Mesenchymal stem cell (in vitro differentiated cells and primary cell): Measurements from ENCODE around the gene LRRC45.

ENCODE experiments used
- DNase-seq: peaks from one replicate; pipeline ENCODE4 v3.0.0-alpha.2; 2013
- H2AFZ ChIP-seq: one replicate; pipeline ENCODE4 v1.6.1; 2013; ENCODE audit warnings: low read depth, mild to moderate bottlenecking, control low read depth, inconsistent platforms, low read length, moderate library complexity
- H2AK5ac ChIP-seq: 2 replicates; pipeline ENCODE4 v1.6.1; 2013; ENCODE audit warnings: low read length, moderate library complexity, mild to moderate bottlenecking, inconsistent platforms; ENCODE audit not compliant: severe bottlenecking
- H2BK120ac ChIP-seq: one replicate; pipeline ENCODE4 v1.6.1; 2013; ENCODE audit warnings: low read depth, mild to moderate bottlenecking, inconsistent platforms, low read length, moderate library complexity
- H2BK12ac ChIP-seq, 2 experiments: one replicate each; pipeline ENCODE4 v1.6.1; 2013; ENCODE audit warnings: inconsistent platforms in 2 of 2, low read length in 2 of 2, mild to moderate bottlenecking in 2 of 2, moderate library complexity in 2 of 2, control low read depth in 1 of 2
- H2BK15ac ChIP-seq: one replicate; pipeline ENCODE4 v1.6.1; 2013; ENCODE audit warnings: mild to moderate bottlenecking, low read depth, inconsistent platforms; ENCODE audit not compliant: poor library complexity, severe bottlenecking
- H2BK5ac ChIP-seq: 2 replicates; pipeline ENCODE4 v1.6.1; 2013; ENCODE audit warnings: low read depth, mild to moderate bottlenecking, low read length, control low read depth, inconsistent platforms; ENCODE audit not compliant: poor library complexity, severe bottlenecking
- H3K14ac ChIP-seq, 2 experiments: one replicate each; pipeline ENCODE4 v1.6.1; 2013; ENCODE audit warnings: inconsistent platforms in 2 of 2, low read length in 2 of 2, control low read depth in 1 of 2, mild to moderate bottlenecking in 1 of 2, moderate library complexity in 1 of 2
- H3K18ac ChIP-seq, 2 experiments: one replicate each; pipeline ENCODE4 v1.6.1; 2013; ENCODE audit warnings: inconsistent platforms in 2 of 2, low read length in 2 of 2, control low read depth in 1 of 2, low read depth in 1 of 2, mild to moderate bottlenecking in 1 of 2
- H3K23ac ChIP-seq, 2 experiments: one replicate each; pipeline ENCODE4 v1.6.1; 2013; ENCODE audit warnings: inconsistent platforms in 2 of 2, low read length in 2 of 2, mild to moderate bottlenecking in 2 of 2, moderate library complexity in 2 of 2, control low read depth in 1 of 2
- H3K27ac ChIP-seq: 2 replicates; pipeline ENCODE4 v1.5.1; 2013; ENCODE audit warnings: mild to moderate bottlenecking, moderate library complexity, low read length, control low read depth, inconsistent platforms; ENCODE audit not compliant: poor library complexity, severe bottlenecking
- H3K27me3 ChIP-seq, 2 experiments: 2 replicates each; pipeline versions ENCODE4 v1.6.1 to v1.7.0; 2013; ENCODE audit warnings: low read length in 2 of 2, mild to moderate bottlenecking in 2 of 2, moderate library complexity in 2 of 2, control low read depth in 1 of 2, inconsistent platforms in 1 of 2; ENCODE audit not compliant: control insufficient read depth in 1 of 2, insufficient read depth in 1 of 2
- H3K36me3 ChIP-seq, 2 experiments: 2 replicates each; pipeline versions ENCODE4 v1.6.1 to v1.7.0; 2013; ENCODE audit warnings: low read length in 2 of 2, control low read depth in 1 of 2, inconsistent platforms in 1 of 2, low read depth in 1 of 2, mild to moderate bottlenecking in 1 of 2; ENCODE audit not compliant: insufficient read depth in 2 of 2, control insufficient read depth in 1 of 2
- H3K4ac ChIP-seq, 2 experiments: one replicate each; pipeline ENCODE4 v1.6.1; 2013; ENCODE audit warnings: inconsistent platforms in 2 of 2, low read length in 2 of 2, mild to moderate bottlenecking in 2 of 2, moderate library complexity in 2 of 2, control low read depth in 1 of 2, low read depth in 1 of 2
- H3K4me1 ChIP-seq: 2 replicates; pipeline ENCODE4 v1.6.1; 2013; ENCODE audit warnings: low read depth, low read length, control low read depth; ENCODE audit not compliant: control insufficient read depth, insufficient read depth
- H3K4me2 ChIP-seq: 2 replicates; pipeline ENCODE4 v1.6.1; 2013; ENCODE audit warnings: low read length, mild to moderate bottlenecking, inconsistent platforms; ENCODE audit not compliant: poor library complexity, severe bottlenecking
- H3K4me3 ChIP-seq, 2 experiments: 2 replicates each; pipeline versions ENCODE4 v1.5.1 to v1.7.0; 2013; ENCODE audit warnings: low read length in 2 of 2, mild to moderate bottlenecking in 2 of 2, control low read depth in 1 of 2, low read depth in 1 of 2; ENCODE audit not compliant: insufficient read depth in 1 of 2
- H3K79me1 ChIP-seq: replicated peaks from 2 replicates; pipeline ENCODE4 v1.6.1; 2013; ENCODE audit warnings: mild to moderate bottlenecking, control low read depth, low read length, inconsistent platforms; ENCODE audit not compliant: poor library complexity, severe bottlenecking
- H3K9ac ChIP-seq: 2 replicates; pipeline ENCODE4 v1.7.0; 2013; ENCODE audit warnings: mild to moderate bottlenecking, low read length, moderate library complexity
- H3K9me3 ChIP-seq: 2 replicates; pipeline ENCODE4 v1.7.0; 2013; ENCODE audit warnings: mild to moderate bottlenecking, low read length; ENCODE audit not compliant: control insufficient read depth
- H4K8ac ChIP-seq: one replicate; pipeline ENCODE4 v1.6.1; 2013; ENCODE audit warnings: inconsistent platforms, mild to moderate bottlenecking, low read length, moderate library complexity
- H4K91ac ChIP-seq: one replicate; pipeline ENCODE4 v1.6.1; 2013; ENCODE audit warnings: mild to moderate bottlenecking, low read length, inconsistent platforms
- WGBS: methylation state at CpG from one replicate; pipeline ENCODE4 v1.1.7; 2013; ENCODE audit warnings: mixed read lengths; 5-methylcytosine and 5-hydroxymethylcytosine counted together

Gene LRRC45

DNA sequence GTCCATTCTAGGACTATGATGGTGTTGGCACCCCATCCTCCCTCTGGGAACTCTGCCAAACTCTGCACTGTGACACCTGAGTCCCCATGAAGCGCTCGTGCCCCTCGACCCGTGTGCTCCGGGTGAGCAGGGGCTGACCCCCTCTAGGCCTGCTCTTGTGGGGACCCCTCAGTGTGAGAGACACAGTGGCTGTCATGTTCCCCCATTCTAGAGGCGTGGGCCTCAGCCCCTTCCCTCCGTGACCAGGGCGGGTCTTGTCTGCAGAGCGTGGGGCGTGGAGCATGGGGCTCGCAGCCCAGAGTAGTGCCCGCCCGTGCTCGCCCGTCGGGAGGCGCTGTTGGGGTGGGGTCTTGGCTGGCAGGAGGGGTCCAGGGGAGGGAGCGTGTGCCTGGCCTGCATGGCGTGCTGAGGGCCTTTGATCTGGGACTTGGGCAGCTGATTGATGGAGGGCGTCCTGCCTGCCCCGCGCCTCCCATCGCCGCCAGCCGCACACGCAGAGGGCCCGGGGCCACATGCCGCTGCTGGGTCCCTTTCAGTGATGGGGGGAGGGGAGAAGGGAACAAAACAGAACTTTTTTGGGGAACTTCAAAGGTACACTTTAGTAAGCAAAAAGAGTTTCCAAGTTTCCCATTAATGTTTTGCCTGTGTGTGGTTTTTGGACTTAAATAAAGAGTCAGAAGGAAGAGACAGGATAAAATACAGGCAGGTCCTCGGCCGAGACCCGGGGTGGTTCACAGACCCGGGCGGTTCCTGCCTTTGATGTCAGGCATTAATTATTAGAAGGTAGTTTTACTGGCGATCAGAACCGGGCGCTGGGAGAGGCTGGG is 22.9 kb upstream of the LRRC45 start:
- no peak overlapping the region for H2BK5ac ChIP-seq
- WGBS: 94% methylated on average over 36 of the region's 36 CpGs

DNA sequence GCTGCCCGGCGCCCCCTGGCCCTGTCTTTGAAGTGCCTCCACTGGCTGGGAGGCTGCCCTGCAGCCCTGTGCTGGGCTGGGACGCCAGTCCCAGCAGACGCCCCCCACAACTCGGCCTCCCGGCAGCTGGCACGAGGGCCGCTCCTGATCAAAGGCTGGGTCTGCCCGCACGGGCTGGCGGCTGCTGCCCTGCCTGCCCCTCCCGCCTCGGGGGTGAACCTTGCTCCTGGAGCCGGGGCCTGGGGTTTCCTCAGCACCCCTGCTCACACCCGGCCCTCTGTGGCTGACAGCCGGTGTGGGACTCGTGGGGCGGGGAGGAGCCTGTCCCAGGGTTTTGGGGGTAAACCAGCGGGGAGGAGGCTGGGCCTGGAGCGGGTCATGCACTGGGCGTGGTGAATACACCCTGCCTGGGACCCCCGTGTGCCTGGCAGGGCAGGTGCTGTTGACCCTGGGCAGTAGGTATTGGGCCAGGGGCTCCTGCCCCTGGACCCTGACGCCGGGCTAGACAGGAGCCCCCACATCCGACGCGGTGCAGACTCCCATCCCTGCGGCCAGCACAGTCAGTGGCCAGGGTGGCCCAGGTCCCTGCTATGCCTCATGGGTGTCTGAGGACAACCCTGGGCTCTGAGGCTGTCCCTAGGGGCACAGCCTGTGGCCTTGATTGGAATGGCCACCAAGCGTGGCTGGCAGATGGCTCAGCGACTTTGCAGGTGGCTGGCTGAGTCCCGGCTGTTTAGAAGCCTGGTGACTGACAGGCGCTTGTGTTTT is 22.1 kb upstream of the LRRC45 start:
- H3K27ac ChIP-seq: no peak overlapping the region
- H3K4me1 ChIP-seq: peaks cover 54% of the 10 kb centered on the region
- peak overlapping the region; percentile 15 for H2BK15ac ChIP-seq
- peak overlapping the region in 1 of 2 experiments; percentile 10 for H3K4me3 ChIP-seq
- H4K91ac ChIP-seq: no peak overlapping the region
- H4K8ac ChIP-seq: no peak overlapping the region
- H2AFZ ChIP-seq: no peak overlapping the region
- no peak overlapping the region for H2BK120ac ChIP-seq
- peaks cover 14% of the 10 kb centered on the region for H3K79me1 ChIP-seq
- DNase-seq: no peak
- no peaks in the 10 kb centered on the region for H3K9me3 ChIP-seq
- no peaks in the 10 kb centered on the region for H3K27me3 ChIP-seq
- peaks cover 8 to 38% of the 10 kb centered on the region in 2 experiments for H3K36me3 ChIP-seq
- no peak overlapping the region for H3K9ac ChIP-seq
- H3K23ac ChIP-seq: no peak overlapping the region
- no peak overlapping the region for H3K14ac ChIP-seq
- H3K4ac ChIP-seq: no peak overlapping the region
- peak overlapping the region; percentile 42 for H2AK5ac ChIP-seq
- peak overlapping the region in 1 of 2 experiments; percentile 55 for H3K18ac ChIP-seq
- H2BK5ac ChIP-seq: no peak overlapping the region
- H2BK12ac ChIP-seq: no peak overlapping the region
- H3K4me2 ChIP-seq: no peak overlapping the region
- 95% methylated on average over 32 of the region's 32 CpGs for WGBS

More for the DNA sequence above, 22.9 kb upstream of the LRRC45 start:
- H3K14ac ChIP-seq: no peak overlapping the region
- H3K9me3 ChIP-seq: no peaks in the 10 kb centered on the region
- H3K27ac ChIP-seq: no peak overlapping the region
- no peak overlapping the region for H3K4me2 ChIP-seq
- peaks cover 49% of the 10 kb centered on the region for H3K4me1 ChIP-seq
- no peak overlapping the region for H2AFZ ChIP-seq
- peaks cover 8 to 44% of the 10 kb centered on the region in 2 experiments for H3K36me3 ChIP-seq
- no peak overlapping the region for H2BK15ac ChIP-seq
- no peak for DNase-seq
- H2BK12ac ChIP-seq: peak overlapping the region in 1 of 2 experiments; percentile 10
- H3K9ac ChIP-seq: no peak overlapping the region
- no peak overlapping the region for H4K8ac ChIP-seq
- H3K18ac ChIP-seq: no peak overlapping the region
- H3K27me3 ChIP-seq: no peaks in the 10 kb centered on the region
- H3K4ac ChIP-seq: no peak overlapping the region
- no peak overlapping the region for H3K23ac ChIP-seq
- H2AK5ac ChIP-seq: no peak overlapping the region
- no peak overlapping the region for H4K91ac ChIP-seq
- no peak overlapping the region for H3K4me3 ChIP-seq
- peaks cover 18% of the 10 kb centered on the region for H3K79me1 ChIP-seq
- no peak overlapping the region for H2BK120ac ChIP-seq

DNA sequence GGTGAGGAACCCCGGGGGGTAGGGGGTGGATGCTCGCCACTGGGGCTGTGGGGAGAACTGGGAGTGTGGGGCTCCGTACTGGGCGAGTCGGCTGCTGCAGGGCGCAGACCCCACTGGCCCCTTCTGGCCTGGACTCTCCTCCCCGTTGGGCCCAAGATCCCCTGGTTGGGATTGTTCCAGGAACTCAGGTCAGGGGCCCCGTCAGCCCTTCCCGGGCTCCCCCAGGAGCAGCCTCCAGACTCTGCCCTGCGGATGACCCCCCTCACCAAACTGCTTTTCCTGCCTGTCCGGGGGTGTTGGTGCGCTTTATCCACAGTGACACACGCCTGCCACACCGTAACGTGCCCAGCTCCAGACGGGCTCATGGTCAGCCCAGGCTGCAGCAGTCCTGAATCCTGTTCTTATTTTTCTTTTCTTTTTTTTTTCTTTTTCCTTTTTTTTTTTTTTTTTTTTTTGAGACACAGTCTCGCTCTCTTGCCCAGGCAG is 21.5 kb upstream of the LRRC45 start:
- Histone ChIP-seq H3K4ac (no peak overlapping the region), H3K79me1 (peaks cover 14% of the 10 kb centered on the region), H2AK5ac (no peak overlapping the region), H3K9ac (no peak overlapping the region), H3K27me3 (no peaks in the 10 kb centered on the region), H3K4me3 (no peak overlapping the region), H2BK15ac (no peak overlapping the region), H3K36me3 (peaks cover 7 to 34% of the 10 kb centered on the region in 2 experiments), H3K4me1 (peaks cover 60% of the 10 kb centered on the region), H3K4me2 (no peak overlapping the region), H3K9me3 (no peaks in the 10 kb centered on the region), H3K18ac (no peak overlapping the region), H2BK120ac (no peak overlapping the region), H3K23ac (no peak overlapping the region), H2BK5ac (no peak overlapping the region), H2AFZ (no peak overlapping the region), H4K8ac (no peak overlapping the region), H3K27ac (no peak overlapping the region), H3K14ac (no peak overlapping the region), H2BK12ac (no peak overlapping the region), H4K91ac (no peak overlapping the region)
- 92% methylated on average over 15 of the region's 17 CpGs for WGBS
- DNase-seq: no peak
